GM18520 (cell line): ENCODE measurements around the gene PCGF5.
"Not testable (repeated sequence)": the region's sequence is repeated elsewhere in the genome, so short reads cannot be mapped to it uniquely, and the experiment has no call there.

ENCODE experiments used
- ATAC-seq: cut with Tn5 transposase; IDR thresholded peaks from one replicate; pipeline ENCODE4 v1.9.1; 2021; ENCODE audit not compliant: unreplicated experiment

The PCGF5 gene

DNA sequence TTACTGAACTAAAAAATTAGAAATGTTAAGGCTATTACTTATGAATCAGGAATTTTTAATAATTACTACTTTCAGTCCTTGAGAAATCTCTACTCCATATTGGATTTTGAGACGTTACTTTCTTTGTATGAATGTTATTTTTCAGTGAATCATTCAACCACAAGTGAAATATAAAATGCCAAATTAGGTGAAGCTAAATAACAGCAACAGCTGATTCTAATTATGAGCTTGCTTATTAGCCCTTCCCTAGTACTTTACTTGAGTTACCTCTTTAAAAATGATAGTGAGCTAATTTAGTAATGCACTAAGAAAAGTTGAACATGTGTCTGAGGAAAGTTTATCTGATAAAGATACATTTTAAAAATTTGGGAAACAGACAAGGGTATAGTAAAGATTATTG lies 51.4 kb downstream of the PCGF5 start:
- ATAC-seq = no peak

DNA sequence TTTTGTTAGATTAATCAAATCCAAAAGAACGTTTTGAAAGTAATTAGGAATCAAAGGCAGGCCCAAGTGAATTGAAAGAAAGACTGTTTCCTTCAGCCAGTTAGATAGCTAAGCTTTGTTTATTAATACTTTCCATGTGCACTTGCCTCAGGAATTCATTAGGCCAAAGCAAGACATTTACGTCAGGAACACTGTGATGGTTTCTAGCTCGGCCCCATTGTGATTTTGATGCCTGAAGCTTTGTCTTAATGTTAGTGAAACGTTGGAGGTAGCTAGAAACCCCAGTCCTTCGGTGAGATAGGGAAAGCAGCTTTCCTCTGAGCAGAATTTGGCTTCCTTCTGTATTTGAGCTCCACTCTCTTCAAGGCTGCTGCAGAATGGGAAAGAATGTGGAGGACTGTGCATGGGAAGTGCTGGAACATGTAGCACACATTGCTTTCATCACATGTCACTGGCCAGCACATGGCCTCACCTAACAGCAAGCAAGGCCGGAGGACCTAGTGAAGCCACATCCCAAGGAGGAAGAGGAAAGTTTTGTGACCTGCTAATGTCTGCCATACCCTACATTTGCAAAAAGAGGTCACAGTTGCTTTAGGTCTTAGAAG lies 64.1 kb downstream of the PCGF5 start:
- ATAC-seq = no peak

DNA sequence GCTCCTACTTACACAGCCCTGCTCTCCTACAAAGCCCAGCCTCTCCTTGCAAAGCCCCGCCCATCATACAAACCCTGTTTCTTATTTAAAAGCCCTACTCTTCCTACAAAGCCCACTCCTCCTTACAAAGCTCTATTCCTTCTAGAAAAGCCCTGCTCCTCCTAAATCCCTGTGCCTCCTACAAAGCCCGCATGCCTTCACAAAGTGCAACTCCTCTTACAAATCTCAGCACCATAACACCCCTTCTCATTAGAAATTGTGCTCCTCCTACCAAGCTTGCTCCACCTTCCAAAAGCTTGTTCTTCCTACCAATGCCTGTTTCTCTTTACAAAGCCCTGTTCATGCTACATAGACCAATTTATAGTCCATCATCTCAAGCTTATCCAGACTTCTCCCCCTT lies 66.1 kb downstream of the PCGF5 start:
- no peak for ATAC-seq

DNA sequence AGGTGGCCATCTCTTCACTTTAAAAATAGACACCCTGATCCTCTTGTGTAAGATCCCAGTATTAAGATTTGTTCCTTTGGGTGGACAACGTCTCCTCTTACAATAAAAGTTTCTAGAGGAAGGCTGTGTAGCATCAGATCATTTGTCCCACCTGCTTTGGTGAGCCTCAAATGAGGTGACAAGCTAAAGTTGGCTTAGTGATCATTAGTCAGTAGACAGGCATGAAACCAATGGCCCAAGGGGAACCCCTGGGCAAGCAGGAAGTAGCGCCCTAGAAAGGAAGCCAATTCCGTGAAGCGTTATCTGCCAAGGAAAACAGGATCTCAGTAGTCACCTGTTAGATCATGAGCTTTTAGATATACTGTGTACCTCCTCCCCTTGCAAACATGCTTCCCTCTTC lies 66.8 kb downstream of the PCGF5 start:
- no peak for ATAC-seq

DNA sequence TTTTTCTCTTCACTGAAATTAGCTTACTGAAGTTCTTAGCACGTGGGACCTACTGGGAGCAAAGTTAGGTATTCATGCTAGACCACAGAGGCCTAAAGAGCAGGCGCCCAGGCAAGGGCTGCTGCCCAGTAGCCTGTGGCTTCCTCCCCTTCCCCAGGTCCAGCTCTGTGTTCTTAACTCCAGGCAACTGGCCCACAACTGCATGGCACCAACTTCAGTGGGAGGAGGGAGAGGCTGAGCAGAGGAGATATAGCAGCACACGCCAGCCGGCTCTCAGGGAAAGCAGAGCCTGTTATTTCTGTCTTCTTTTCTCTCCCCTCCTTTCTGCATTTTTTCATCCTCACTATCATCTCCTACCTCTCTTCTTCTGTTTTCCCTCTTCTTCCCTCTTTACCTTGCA lies 67.4 kb downstream of the PCGF5 start:
- no peak for ATAC-seq

DNA sequence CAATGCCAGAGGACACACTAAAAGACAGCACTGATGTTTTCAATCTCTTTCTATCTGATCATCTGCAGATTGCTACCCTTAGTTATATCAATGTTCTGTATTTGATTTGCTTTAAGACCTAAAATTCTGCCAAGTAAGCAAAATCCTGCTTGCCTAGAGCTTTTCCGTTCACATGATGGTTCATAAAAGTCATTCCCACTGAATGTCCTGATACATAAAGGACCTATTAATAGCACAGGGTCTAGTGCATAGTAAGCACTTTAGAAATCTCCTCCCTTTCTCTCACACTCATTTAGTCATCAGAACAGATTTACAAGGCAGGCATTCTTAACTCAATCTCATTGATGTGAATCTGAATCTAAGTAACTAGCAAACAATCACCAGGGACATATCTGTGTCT lies 68.8 kb downstream of the PCGF5 start:
- ATAC-seq = no peak

DNA sequence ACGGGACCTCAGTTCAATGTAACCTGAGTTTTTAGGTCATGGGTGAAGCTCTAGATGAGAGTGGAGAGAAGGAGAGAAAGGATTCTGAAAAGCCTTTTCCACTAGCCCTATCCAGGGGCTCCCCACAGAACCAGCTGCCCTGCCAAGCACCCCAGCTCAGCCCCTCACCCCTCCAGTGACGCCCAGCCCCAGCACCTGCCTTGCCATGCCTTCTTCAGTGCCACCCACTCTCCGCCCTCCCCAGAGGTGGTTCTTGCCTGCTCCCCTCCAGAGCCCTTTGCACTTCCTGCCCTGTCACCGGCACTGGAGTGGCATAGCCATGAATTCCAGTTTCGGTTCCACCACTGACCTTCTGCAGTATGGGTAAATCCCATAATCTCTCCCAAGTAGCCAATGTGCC lies 70.1 kb downstream of the PCGF5 start:
- ATAC-seq = no peak

DNA sequence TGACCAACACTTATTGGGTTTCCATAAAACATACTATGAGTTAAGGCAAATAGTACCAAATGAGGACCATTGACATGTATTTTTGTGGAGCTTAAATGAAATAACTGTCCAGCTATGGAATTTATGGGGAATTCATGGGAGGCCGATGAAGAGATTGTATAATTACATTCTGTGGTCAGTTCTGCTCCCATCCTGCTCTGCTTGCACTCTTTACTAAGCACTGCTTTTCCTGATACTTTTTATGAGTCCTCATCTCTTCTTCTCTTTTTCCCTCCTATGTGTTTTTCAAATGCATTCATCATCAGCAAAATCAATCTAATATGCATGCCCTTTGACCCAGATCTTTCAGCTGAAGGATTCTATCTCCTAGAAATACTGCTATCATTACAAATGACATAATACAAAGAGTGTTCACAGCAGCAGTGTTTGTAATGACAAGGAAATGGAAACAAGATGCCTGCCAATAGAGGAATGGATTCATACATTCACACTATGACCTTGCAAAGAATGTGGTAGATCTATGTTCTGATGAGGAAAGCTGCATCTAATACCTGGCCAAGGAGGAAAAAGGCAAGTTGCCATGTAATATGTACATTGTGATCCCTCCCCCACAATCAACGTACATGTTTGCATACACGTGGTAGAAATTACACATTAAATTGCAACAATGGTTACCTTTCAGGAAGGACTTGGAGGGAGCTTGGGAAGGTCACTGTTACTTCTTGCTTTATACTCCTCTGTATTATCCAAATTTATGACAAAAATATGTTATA lies 73.9 kb downstream of the PCGF5 start:
- no peak for ATAC-seq

DNA sequence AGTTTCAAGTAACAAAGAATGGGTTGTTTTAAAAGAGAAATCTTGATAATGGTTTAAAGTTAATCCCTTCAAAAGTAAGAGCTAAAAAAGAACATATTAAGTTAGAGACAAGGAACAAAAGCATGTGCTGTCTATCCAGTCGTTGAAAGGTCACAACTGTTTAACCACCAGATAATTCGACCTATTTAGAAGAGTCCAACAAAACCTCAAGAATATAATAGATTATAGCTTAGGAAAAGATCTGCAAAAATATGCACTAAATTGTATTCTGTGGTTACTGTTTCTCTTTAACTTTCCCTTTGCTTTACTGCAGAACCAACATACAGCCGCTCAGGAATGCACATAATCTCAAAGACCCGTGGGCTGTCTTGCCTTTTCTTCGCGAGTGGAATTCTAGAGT lies 74.9 kb downstream of the PCGF5 start:
- no peak for ATAC-seq

DNA sequence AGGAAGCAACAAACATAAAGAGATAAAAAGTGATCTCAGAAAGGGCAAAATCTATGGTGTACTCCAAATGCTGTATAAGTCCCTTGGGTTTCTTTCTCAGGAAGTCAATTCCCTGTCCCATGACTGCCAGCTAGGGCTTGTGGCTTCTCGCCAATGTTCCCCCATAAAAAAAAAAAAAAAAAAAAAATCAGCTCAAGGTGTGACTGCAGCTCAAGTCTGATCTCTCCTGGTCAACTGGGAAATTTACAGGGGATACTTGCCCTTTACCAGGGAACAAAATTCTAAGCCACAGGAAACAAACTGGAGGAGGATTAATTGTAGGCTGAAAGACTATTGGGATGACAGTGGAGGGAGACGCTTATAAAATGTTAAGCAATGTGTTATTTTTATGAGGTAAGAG lies 76.0 kb downstream of the PCGF5 start:
- ATAC-seq = no peak

DNA sequence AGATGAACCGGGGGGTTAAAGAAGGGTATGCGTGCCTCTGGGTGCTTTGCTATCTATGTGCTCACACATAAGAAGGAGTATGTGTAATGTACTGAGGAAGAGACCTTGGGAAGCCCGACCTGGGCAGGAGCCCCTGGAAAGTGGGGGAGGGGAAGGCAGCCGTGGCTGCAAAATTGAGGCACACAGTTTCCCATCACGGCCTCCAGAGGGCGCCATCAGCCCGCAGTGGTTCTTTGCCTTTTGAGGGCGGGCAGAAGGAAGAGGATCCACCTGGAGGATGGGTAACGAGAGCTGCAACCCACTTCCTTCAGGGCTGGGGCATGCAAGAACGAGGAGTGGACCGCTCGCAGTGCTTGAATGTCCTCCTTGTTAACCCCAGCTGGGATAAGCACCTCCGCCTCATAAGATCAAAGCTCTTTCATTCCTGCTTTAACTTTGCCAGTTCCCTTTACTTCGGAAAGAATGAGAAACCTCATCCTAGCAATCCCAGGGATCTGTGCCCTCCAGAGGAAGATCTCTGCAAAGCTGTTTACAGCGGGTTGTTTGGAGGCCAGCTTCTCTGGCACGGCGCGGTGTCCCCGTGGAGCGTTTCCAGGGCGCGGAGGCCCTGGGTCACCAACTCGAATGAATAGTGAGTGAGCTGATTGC lies 77.9 kb downstream of the PCGF5 start:
- no peak for ATAC-seq

DNA sequence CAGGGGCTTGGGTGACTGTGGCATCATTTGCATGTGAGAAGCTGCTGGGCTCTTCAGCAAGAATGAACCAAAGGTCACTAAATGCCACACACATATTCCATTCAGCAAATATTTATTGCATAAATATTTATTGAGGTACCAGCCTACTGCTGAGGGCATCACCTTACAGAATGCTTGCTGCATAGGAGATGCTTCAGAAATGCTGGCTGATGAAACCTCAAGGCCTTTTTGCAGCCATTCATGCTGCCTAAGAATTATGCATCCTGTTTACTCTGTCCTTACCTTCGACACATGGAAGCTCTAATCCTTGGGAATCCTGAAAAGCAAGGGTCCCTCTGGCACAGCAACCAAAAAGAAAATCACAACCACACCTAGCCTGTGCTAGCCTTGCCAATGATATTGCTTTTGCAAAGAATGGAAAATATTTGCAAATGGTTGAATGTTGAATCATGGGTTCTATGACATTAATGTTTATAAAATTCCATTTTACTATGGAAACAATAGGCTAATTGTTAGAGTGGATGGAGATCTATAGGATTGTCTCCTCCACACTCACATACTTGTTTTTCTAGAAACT lies 79.6 kb downstream of the PCGF5 start:
- no peak for ATAC-seq

DNA sequence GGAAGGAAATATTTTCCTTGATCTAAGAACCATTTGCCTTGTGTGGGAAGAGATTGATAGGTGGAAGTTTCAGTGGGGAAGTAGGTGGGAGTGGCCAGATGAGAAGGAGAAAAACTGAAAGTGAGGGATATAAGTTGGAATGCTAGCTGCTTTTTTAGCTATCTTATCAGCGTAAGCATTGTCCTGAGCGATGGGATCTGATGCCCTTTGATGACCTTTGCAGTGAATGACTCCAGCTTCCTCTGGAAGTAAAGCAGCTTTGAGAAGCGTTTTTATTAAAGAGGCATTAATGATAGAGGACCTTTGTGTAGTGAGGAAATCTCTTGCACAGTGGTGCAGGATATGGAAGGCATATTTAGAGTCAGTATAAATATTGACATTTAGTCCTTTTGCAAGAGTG lies 82.5 kb downstream of the PCGF5 start:
- not testable (repeated sequence) for ATAC-seq

DNA sequence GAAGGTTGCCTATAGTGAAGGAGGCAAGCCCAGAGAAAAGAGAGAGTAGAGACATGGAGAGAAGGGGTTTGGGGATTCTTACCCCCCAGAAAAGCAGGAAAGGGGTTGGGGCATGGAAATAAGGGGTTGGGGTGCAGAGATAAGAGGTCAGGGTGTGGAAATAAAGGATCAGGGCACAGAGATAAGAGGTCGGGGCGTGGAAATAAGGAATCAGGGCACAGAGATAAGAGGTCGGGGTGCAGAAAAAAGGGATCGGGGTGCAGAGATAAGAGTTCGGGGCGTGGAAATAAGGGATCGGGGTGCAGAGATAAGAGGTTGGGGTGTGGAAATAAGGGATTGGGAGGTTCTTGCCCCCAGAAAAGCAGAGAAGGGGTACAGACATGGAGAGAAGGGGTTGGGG lies 85.5 kb downstream of the PCGF5 start:
- ATAC-seq = not testable (repeated sequence)

DNA sequence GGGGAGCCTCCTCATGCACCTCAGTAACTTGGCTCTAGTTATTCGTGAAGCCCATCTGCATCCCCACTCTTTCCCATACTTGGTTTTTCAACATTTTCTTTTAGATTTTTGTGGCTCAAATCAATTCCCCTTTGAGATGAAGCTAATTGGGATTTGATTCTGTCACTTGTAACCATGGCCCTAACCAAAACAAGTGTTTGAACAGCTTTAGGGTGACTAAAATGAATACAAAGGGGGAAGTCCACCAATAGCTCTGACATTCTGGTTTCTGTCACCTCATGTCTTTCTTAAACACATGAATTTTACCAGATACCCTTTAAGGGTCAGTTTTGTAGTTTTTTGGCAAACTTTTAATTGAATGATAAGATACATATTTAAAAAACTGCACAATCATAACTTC lies 87.0 kb downstream of the PCGF5 start:
- no peak for ATAC-seq

DNA sequence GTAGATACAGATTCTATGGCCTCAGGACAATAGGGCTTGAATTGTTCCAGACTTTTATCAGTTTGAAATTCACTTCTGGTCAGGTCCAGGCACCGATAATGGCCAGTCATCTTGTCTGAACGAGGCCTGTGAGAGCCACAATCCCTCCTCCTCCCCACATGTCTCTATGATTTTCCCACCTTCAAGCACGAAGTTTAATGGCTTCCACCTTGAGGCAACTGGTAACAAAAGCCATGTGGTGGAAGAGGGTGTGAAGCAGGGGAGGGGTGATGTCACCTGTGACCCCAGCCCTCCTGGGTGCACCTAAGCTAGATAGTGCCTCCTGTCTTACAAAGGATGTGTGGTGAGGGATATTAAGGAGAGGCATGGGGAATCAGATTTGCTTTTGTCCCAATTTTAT lies 89.2 kb downstream of the PCGF5 start:
- ATAC-seq = no peak

DNA sequence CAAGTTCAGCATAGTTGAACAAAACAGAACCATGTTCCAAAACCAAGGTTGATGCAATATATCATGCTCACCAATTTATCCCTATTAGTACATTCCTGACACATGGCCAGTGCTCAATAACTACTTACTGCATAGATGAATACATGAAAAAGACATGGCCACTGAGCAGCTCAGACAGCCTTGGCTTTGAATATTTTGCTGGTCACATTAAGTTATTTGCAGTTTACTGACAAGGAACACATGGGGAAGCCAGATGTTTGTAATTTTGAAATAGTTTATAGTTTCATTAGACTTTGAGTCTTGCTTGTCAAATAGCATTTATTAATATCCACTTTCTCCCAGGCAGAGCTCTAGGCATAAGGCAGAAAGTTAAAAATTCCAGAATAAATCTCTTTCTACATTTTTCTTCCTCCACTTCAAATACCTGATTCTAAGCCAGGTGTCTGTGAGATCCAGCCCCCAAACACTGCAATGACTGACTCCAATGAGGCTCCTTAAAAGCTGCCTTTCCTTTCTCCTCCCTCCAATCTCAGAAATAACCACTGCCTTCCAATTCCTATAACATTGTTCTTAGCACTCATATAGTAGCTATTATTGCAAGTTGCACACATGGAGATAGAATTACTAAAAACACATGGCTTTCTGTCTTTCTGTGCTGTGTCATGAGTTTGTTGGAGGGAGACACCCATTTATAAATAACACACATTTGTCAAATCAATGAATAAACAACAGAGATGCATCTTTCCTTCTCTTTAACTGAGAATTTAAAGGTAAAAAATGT lies 91.3 kb downstream of the PCGF5 start:
- no peak for ATAC-seq

DNA sequence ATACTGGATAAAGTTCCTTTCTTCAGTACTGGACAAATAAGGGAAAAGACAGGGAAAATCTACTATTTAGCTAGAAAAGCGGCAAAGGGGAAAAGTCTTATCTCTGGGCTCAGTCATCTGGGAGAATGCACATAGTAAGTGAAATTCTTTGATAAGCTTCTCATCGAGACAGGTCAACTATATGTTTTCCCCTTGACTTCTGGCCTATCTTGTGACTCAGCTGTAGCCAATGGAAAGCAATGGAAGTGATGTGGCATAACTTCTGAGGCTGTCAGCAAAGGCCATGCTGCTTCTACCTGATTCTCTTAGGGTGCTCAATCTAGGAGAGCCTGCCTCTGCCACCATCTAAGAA lies 91.9 kb downstream of the PCGF5 start:
- no peak for ATAC-seq

DNA sequence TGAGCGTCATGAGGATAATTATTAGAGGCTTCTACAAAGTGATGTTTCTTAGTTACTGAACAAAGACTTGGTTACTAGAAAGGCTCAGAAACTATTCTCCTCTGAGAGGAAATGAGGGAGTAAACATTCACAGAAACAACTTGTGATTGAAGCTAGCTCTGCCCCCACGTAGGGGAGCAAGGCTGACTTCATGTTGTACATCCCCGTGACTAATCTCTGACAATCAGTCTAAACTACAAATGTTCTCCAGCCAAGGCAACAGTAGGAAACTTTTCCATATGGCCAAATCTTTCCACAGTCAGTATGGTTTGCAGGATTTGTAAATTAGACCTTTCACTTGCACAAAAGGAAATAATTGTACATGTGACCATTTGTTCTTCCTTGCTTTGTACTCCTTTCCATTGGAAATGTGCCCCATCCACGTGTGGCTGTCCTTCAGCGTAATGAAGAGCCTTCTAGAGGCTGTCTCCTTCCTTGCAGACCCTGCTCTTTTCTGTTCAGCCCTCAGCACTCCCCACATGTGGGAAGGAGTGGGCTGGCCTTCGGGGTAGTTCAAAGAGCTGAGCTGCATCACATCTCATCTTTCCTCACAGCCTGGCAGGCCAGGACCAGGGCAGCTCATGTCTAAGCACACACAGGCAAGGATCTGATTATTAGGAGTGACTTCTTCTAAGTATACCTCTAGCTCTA lies 93.5 kb downstream of the PCGF5 start:
- ATAC-seq = no peak

DNA sequence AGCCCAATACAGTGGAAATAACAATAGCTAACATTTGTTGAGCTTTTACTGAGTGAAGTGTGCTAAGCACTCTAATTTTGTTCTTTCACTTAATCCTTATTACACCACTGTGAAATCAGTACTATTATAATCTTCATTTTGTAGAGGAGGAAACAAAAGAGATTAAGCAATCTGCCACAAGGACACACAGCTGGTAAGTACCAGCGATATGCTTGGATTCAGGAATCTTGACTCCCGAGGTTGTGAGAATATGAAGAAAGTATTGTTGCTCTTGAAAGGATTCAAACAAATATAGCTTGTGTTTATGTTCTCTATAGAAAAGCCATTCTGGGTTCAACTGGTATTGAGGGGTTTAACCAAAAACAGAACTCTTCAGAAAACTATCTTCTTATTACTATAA lies 96.0 kb downstream of the PCGF5 start:
- ATAC-seq = no peak

DNA sequence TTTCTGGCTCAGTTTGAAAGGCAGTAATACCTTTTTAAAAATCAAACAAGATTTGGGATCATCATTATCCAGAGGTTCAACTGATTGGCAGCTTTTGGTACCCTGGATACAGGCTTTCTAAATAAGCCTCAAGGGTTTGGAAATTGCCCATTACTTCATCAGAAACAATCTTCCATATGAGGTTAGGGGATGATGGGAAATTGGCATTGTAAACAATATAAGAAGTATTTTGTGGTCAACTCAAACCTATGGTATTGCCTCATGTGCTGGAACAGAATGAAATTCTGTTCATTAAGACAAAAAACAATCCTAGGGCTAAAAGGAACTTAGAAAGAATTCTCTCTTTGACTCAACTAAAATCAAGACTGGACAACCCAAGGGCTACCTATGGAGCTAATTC lies 97.1 kb downstream of the PCGF5 start:
- no peak for ATAC-seq
